Breast epithelium (tissue), 4 donors: ENCODE measurements around the gene ZNF570. TPM values are rescaled to one million over a fixed set of nuclear protein-coding genes. Genes with fewer than 3 reads are reported as not detected.

Experiments used
- DNase-seq, 2 donors: peaks; one replicate each; pipeline ENCODE4 v3.0.0-alpha.2; 2019; ENCODE audit warnings: low spot score in 2 of 2
- H3K27ac ChIP-seq, 2 donors: fragments of 200-600 bp; sonication (generic) in 1 of 2; one replicate each; pipeline ENCODE4 v1.5.1; 2016 to 2019; ENCODE audit warnings: mild to moderate bottlenecking in 1 of 2
- H3K27me3 ChIP-seq, 2 donors: fragments of 200-600 bp; sonication (generic) in 1 of 2; one replicate each; pipeline versions ENCODE4 v1.5.1 to v1.6.0; 2017 to 2019; ENCODE audit warnings: control low read depth in 1 of 2, mild to moderate bottlenecking in 1 of 2
- H3K36me3 ChIP-seq: fragments of 200-600 bp; one replicate; pipeline ENCODE4 v1.5.1; 2019
- H3K4me1 ChIP-seq, 2 donors: fragments of 200-600 bp; sonication (generic); one replicate each; pipeline ENCODE4 v1.5.1; 2016 to 2019; ENCODE audit warnings: control low read depth in 1 of 2
- H3K4me3 ChIP-seq, 3 donors: fragments of 200-600 bp; sonication (generic); 1 replicate in 2 of 3; 2 replicates in 1 of 3; pipeline ENCODE4 v1.5.1; 2016 to 2019; ENCODE audit warnings: mild to moderate bottlenecking in 3 of 3, moderate library complexity in 2 of 3
- H3K9me3 ChIP-seq, 2 donors: fragments of 200-600 bp; sonication (generic) in 1 of 2; one replicate each; pipeline ENCODE4 v1.5.1; 2016 to 2019; ENCODE audit warnings: control low read depth in 1 of 2
- CTCF ChIP-seq, 3 donors: fragments of 450-650 bp; IDR thresholded peaks; one replicate each; pipeline ENCODE4 v1.5.1; 2016 to 2017; ENCODE audit warnings: antibody characterized with exemption in 3 of 3, mild to moderate bottlenecking in 3 of 3, moderate library complexity in 3 of 3
- POLR2A ChIP-seq: fragments of 450-650 bp; IDR thresholded peaks from one replicate; pipeline ENCODE4 v1.6.1; 2016; ENCODE audit warnings: antibody characterized with exemption, mild to moderate bottlenecking, moderate library complexity
- POLR2AphosphoS5 ChIP-seq, 3 donors: sonication (generic); formaldehyde crosslinking; IDR thresholded peaks; one replicate each; pipeline ENCODE4 v1.6.1; 2017; ENCODE audit warnings: antibody characterized with exemption in 3 of 3
- intact Hi-C: fragments of 100-400 bp; cut with DNase I; formaldehyde crosslinking; loops from one replicate; pipeline ENCODE4 v1.15.1; 2023; ENCODE audit warnings: low total_unique reads
- total RNA-seq, 3 donors: library from RNA; depleted of rRNA; stranded (reverse); fragments of >200 nt; gene quantifications; one replicate each; pipeline ENCODE4 v1.1.0, GENCODE V29; 2016

The ZNF570 gene
- total RNA-seq: 10 to 100 TPM in 2 of 3 donors, 1 to 10 TPM in 1; 4.5 to 10.8 (median 10.2) TPM

- peak within 1 kb of the TSS; percentile 63 to 91 (median 80) for H3K4me3 ChIP-seq
- peaks cover 0 to 4% of the 10 kb centered on the region in 2 donors for H3K4me1 ChIP-seq
- peak; percentile 72 for TF ChIP-seq POLR2A
- TF ChIP-seq POLR2AphosphoS5 (IDR thresholded peaks at IDR 0.05): peak; percentile 48 to 83 (median 77)
- TF ChIP-seq CTCF (IDR thresholded peaks at IDR 0.05): no peak
- H3K27me3 ChIP-seq: no peaks in the 10 kb centered on the region
- intact Hi-C loops: no loop called here
- peaks cover 8% of the 10 kb centered on the region for H3K36me3 ChIP-seq
- peak; percentile 77 to 84 for DNase-seq
- peak within 1 kb of the TSS; percentile 91 to 92 for H3K27ac ChIP-seq
- H3K9me3 ChIP-seq: peaks cover 8 to 13% of the 10 kb centered on the region in 2 donors
Measured at GRCh38 chr19:37468961-37469777, at the start of gene ZNF570. ZNF570 (plus strand) TSS chr19:37469356; CDS start chr19:37470355, 999 bp downstream.

GRCh38 chr19:37452500-37453245, 16.5 kb upstream of the ZNF570 start:
- intact Hi-C loops: no loop called here
- Histone ChIP-seq H3K9me3 (peaks cover 82 to 97% of the 10 kb centered on the region in 2 donors), H3K27me3 (no peaks in the 10 kb centered on the region), H3K36me3 (peaks cover 7% of the 10 kb centered on the region), H3K4me1 (no peaks in the 10 kb centered on the region), H3K27ac (no peak overlapping the region), H3K4me3 (no peak overlapping the region)
- no peak for TF ChIP-seq POLR2AphosphoS5 (IDR thresholded peaks at IDR 0.05)
- no peak for TF ChIP-seq POLR2A
- TF ChIP-seq CTCF (IDR thresholded peaks at IDR 0.05): no peak
- no peak for DNase-seq

GRCh38 chr19:37466277-37466797, 2.8 kb upstream of the ZNF570 start:
- intact Hi-C loops: no loop called here

GRCh38 chr19:37466798-37467607, 2.2 kb upstream of the ZNF570 start, which contains the start of gene ZNF569:
ZNF569 (minus strand) TSS chr19:37467444; CDS start chr19:37444921, 22,523 bp downstream.
- no peak for TF ChIP-seq CTCF (IDR thresholded peaks at IDR 0.05)
- peak; percentile 60 to 81 (median 70) for TF ChIP-seq POLR2AphosphoS5 (IDR thresholded peaks at IDR 0.05)
- H3K36me3 ChIP-seq: peaks cover 15% of the 10 kb centered on the region
- H3K27ac ChIP-seq: peak within 1 kb of the TSS; percentile 91 to 92
- peaks cover 11 to 17% of the 10 kb centered on the region in 2 donors for H3K9me3 ChIP-seq
- peak; percentile 87 for DNase-seq
- peaks cover 0 to 4% of the 10 kb centered on the region in 2 donors for H3K4me1 ChIP-seq
- intact Hi-C loops: no loop called here
- H3K27me3 ChIP-seq: no peaks in the 10 kb centered on the region
- peak within 1 kb of the TSS; percentile 68 to 91 (median 80) for H3K4me3 ChIP-seq

More at GRCh38 chr19:37466277-37466797, 2.8 kb upstream of the ZNF570 start:
- peaks cover 17 to 24% of the 10 kb centered on the region in 2 donors for H3K9me3 ChIP-seq
- peak overlapping the region; percentile 68 to 91 (median 68) for H3K4me3 ChIP-seq
- peaks cover 15% of the 10 kb centered on the region for H3K36me3 ChIP-seq
- H3K4me1 ChIP-seq: peaks cover 0 to 4% of the 10 kb centered on the region in 2 donors
- H3K27me3 ChIP-seq: no peaks in the 10 kb centered on the region
- DNase-seq: no peak
- TF ChIP-seq POLR2AphosphoS5 (IDR thresholded peaks at IDR 0.05) (no peak), CTCF (IDR thresholded peaks at IDR 0.05) (no peak), POLR2A (no peak)
- H3K27ac ChIP-seq: peak overlapping the region; percentile 82 to 90
